DOHH2 (cell line): Measurements from ENCODE around the gene SNAPC2.
A peak's percentile ranks its signal among the peaks of the same experiment; 100 is the strongest.

Experiments
- H3F3A ChIP-seq: fragments of 200-600 bp; sonication (generic), shearing (Covaris generic); 2 replicates; pipeline ENCODE4 v1.6.0; 2016; ENCODE audit warnings: antibody characterized with exemption, mild to moderate bottlenecking; ENCODE audit not compliant: control insufficient read depth, insufficient read depth
- H3K27ac ChIP-seq: fragments of 200-600 bp; sonication (generic); 2 replicates; pipeline ENCODE4 v1.5.1; 2014; ENCODE audit warnings: low read depth, mild to moderate bottlenecking, low read length, moderate library complexity
- H3K27me3 ChIP-seq: fragments of 200-600 bp; sonication (generic); 2 replicates; pipeline ENCODE4 v1.6.1; 2014; ENCODE audit warnings: mild to moderate bottlenecking, low read length, mixed read lengths; ENCODE audit not compliant: control insufficient read depth
- H3K36me3 ChIP-seq: fragments of 200-600 bp; sonication (generic); 2 replicates; pipeline ENCODE4 v1.6.1; 2014; ENCODE audit warnings: mild to moderate bottlenecking, low read length, moderate library complexity, mixed read lengths; ENCODE audit not compliant: control insufficient read depth
- H3K4me1 ChIP-seq: fragments of 200-600 bp; sonication (generic); 2 replicates; pipeline ENCODE4 v1.6.1; 2014; ENCODE audit warnings: mild to moderate bottlenecking, low read length, mixed read lengths; ENCODE audit not compliant: control insufficient read depth
- H3K4me2 ChIP-seq: fragments of 200-600 bp; sonication (generic); 2 replicates; pipeline ENCODE4 v1.6.0; 2014; ENCODE audit warnings: mild to moderate bottlenecking, low read length, moderate library complexity
- H3K4me3 ChIP-seq: fragments of 200-600 bp; sonication (generic); 2 replicates; pipeline ENCODE4 v1.5.1; 2014; ENCODE audit warnings: mild to moderate bottlenecking, low read length, mixed read lengths
- H3K79me2 ChIP-seq: fragments of 200-600 bp; sonication (generic); 2 replicates; pipeline ENCODE4 v1.6.1; 2014; ENCODE audit warnings: mild to moderate bottlenecking, low read length, mixed read lengths; ENCODE audit not compliant: control insufficient read depth
- H3K9me2 ChIP-seq: fragments of 200-600 bp; sonication (generic); replicated peaks from 2 replicates; pipeline ENCODE4 v1.6.1; 2014; ENCODE audit warnings: mild to moderate bottlenecking, low read length, mixed read lengths; ENCODE audit not compliant: control insufficient read depth
- H3K9me3 ChIP-seq: fragments of 200-600 bp; sonication (generic); 2 replicates; pipeline ENCODE4 v1.6.1; 2014; ENCODE audit warnings: antibody characterized with exemption, low read length, mixed read lengths; ENCODE audit not compliant: control insufficient read depth, insufficient read depth
- H4K20me1 ChIP-seq: fragments of 200-600 bp; sonication (generic); 2 replicates; pipeline ENCODE4 v1.6.0; 2014; ENCODE audit warnings: low read depth, mild to moderate bottlenecking, antibody characterized with exemption, low read length, moderate library complexity; ENCODE audit not compliant: control insufficient read depth, insufficient read depth
- CTCF ChIP-seq: fragments of 200-600 bp; sonication (generic); IDR thresholded peaks from one replicate; pipeline ENCODE4 v1.5.1; 2014; ENCODE audit warnings: antibody characterized with exemption, mild to moderate bottlenecking, low read depth, low read length; ENCODE audit not compliant: poor library complexity, severe bottlenecking
- EZH2phosphoT487 ChIP-seq: fragments of 200-600 bp; sonication (generic); IDR thresholded peaks from 2 replicates; pipeline ENCODE4 v1.6.1; 2017; ENCODE audit warnings: borderline replicate concordance, mild to moderate bottlenecking, antibody characterized with exemption, low read length, moderate library complexity, mixed read lengths

SNAPC2 gene

GRCh38 chr19:7904074-7905020 is 15.8 kb upstream of the SNAPC2 start:
- Histone ChIP-seq H4K20me1 (peaks cover 14% of the 10 kb centered on the region), H3K79me2 (peaks cover 45% of the 10 kb centered on the region), H3K9me3 (no peaks in the 10 kb centered on the region), H3K4me2 (peak overlapping the region; percentile 98), H3K36me3 (peaks cover 20% of the 10 kb centered on the region), H3F3A (no peaks in the 10 kb centered on the region), H3K4me3 (peak overlapping the region; percentile 98), H3K27me3 (no peaks in the 10 kb centered on the region), H3K4me1 (peaks cover 18% of the 10 kb centered on the region), H3K27ac (peak overlapping the region; percentile 47), H3K9me2 (no peaks in the 10 kb centered on the region)
- TF ChIP-seq CTCF (no peak), EZH2phosphoT487 (no peak)

- no peaks in the 10 kb centered on the region for H3K27me3 ChIP-seq
- H3K79me2 ChIP-seq: peaks cover 45% of the 10 kb centered on the region
- no peaks in the 10 kb centered on the region for H3K9me2 ChIP-seq
- peaks cover 14% of the 10 kb centered on the region for H4K20me1 ChIP-seq
- no peak overlapping the region for H3K27ac ChIP-seq
- peaks cover 22% of the 10 kb centered on the region for H3K36me3 ChIP-seq
- peak overlapping the region; percentile 98 for H3K4me3 ChIP-seq
- H3K4me1 ChIP-seq: peaks cover 18% of the 10 kb centered on the region
- TF ChIP-seq CTCF: no peak
- no peak for TF ChIP-seq EZH2phosphoT487
- H3K4me2 ChIP-seq: peak overlapping the region; percentile 98
- no peaks in the 10 kb centered on the region for H3F3A ChIP-seq
- H3K9me3 ChIP-seq: no peaks in the 10 kb centered on the region
Measured at GRCh38 chr19:7905268-7905667, 14.9 kb upstream of the SNAPC2 start.

DNA sequence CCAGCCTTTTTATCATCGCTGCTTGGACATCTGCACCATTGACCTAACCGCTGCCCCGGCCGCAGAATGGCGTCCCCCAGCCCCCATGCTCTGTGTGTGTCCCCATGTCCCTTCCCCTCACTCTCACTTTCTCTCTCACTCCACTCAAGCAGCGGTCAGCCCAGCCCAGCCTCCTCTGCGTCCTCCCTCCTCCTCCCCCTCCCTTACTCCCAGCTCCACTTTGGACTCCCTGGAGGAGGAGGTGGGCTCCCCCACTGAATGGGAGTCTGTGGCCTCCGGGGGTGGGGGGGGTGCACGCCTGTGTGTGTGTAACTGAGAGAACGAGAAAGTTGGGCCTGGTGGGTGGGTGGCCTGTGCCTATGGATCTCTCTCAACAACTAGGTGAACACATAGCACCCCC is 14.3 kb upstream of the SNAPC2 start:
- no peak for TF ChIP-seq CTCF
- TF ChIP-seq EZH2phosphoT487: no peak
- Histone ChIP-seq H3K79me2 (peaks cover 45% of the 10 kb centered on the region), H3K27me3 (no peaks in the 10 kb centered on the region), H4K20me1 (peaks cover 14% of the 10 kb centered on the region), H3K4me1 (peaks cover 18% of the 10 kb centered on the region), H3K9me3 (no peaks in the 10 kb centered on the region), H3K27ac (no peak overlapping the region), H3K4me3 (no peak overlapping the region), H3K36me3 (peaks cover 26% of the 10 kb centered on the region), H3K9me2 (no peaks in the 10 kb centered on the region), H3K4me2 (no peak overlapping the region), H3F3A (no peaks in the 10 kb centered on the region)
